Ecto neural progenitor cell (in vitro differentiated cells): ENCODE measurements around the gene PROSER3.
A peak's percentile ranks its signal among the peaks of the same experiment; 100 is the strongest.

Source experiments
- DNase-seq: peaks from one replicate; pipeline ENCODE4 v3.0.0-alpha.2; 2018; ENCODE audit warnings: low spot score

The PROSER3 gene

DNA sequence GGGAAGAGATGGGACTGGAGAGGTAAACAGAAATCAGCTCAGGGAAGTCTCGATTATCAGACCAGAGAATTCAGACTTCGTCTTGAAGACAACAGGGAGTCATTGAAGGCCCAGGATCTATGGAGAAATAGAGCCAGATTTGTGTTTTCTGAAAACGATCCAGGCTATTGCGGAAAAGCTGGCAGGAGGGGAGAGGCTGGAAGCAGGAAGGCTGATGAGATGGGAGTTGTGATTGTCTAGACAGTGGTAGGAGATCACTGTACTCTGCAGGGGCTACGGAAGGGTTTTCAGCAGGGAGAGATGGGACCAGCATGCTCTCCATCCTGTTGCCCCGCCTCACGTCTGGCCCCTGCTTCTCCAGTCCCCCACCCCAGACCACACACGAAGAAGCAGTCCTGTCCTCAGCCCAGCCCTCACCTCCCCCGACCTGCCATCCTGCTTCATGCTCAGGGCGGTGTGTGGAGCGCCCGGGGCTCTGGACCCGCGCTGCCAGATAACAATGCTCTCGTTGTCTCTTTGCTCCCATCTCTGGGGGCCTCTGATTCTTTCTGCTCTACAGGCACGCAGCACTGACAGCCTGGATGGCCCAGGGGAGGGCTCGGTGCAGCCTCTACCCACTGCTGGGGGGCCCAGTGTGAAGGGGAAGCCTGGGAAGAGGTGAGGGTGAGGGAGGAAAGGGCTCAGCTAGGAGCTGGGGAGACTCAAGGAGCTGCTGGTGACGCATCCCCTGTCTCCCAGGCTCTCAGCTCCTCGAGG lies 19.3 kb downstream of the PROSER3 start:
- peak; percentile 75 for DNase-seq

DNA sequence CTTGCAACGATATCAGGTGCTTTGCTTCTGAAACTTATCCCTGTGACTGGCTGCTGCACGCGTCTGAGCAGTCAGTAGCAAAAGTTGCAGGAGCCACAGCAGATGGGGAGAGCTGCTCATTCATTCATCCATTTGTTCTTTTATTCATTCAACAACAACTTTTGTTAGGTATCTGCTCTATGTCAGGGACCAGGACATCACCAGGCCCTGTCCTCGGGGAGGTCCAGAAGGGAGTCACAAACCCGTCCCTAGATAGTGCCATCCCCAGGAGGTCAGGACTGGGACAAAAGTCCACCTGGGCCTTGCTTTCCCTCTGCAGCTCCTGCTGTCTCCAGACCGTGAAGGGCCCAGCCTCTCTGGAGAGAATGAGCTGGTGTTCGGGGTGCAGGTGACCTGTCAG lies 20.0 kb downstream of the PROSER3 start:
- DNase-seq, result no peak

DNA sequence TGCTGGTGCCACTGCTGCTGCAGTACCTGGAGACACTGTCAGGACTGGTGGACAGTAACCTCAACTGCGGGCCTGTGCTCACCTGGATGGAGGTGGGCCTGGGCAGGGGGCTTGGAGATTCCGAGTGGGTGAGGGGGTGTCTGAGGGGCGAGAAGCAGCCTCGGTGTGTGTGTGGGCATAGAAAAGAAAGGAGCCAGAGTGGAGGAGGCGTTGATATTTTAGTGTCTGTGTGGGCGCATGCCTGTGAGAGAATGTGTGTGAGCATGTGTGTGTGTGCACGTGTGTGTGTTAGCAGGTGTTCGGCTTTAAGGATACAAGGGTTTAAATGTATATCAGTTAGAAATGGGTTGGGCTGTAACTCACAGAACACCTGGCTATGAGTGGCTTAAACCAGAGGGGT lies 21.1 kb downstream of the PROSER3 start:
- DNase-seq, result no peak

DNA sequence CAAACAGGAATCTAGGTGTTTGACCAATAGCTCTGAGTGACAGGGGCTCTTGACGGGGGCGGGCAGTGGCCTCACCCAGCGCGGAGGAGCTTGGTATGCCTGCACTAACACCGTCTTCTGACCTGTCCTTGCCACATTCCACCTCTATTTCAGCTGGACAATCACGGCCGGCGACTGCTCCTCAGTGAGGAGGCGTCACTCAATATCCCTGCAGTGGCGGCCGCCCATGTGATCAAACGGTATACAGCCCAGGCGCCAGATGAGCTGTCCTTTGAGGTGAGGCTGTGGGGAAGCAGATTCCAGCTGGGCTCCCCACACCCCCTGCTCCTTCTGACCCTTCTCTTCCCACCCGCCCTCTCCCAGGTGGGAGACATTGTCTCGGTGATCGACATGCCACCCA lies 22.1 kb downstream of the PROSER3 start:
- DNase-seq, result no peak

DNA sequence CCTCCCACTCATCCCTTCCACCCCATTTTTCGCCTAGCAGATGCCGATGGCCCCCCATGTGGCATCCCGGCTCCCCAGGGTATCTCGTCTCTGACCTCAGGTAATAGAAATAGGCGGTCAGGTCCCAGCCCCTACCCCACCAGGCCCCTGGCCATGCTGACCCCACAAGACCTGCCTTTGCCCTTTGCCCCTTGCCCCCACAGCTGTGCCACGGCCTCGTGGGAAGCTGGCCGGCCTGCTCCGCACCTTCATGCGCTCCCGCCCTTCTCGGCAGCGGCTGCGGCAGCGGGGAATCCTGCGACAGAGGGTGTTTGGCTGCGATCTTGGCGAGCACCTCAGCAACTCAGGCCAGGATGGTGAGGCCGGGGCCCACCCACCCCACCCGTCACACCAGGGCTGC lies 22.7 kb downstream of the PROSER3 start:
- DNase-seq, result no peak

DNA sequence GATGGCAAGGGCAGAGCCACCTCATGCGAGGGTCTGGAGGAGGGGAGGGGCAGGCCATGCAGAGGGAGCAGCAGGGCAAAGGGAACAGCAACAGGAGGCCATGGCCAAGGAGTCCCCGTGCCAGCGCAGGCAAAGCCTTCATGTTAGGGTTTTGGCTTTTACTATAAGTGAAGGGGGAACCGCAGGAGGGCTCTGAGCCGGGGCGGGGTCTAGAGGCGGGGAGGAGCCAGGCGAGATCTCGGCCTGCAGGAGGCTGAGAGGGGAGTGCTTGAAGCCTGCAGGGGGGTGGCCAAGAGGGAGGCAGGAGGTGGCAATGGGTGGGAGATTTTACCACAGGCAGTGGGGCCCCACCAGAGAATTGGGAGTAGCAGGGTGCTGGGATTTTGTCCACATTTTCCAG lies 23.7 kb downstream of the PROSER3 start:
- no peak for DNase-seq

DNA sequence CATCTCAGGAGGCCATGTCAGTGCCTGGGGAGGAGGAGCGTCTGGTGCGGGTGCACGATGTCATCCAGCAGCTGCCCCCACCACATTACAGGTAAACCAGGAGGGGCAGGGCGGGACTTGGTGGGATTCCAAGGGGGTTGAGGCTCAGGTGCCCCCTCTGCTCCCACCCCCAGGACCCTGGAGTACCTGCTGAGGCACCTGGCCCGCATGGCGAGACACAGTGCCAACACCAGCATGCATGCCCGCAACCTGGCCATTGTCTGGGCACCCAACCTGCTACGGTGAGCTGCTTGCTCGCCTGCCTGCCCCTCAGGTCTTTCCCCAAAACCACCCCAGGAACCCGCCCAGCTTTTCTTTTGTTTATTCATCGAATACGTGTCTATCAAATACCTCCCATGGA lies 24.6 kb downstream of the PROSER3 start:
- DNase-seq, result no peak

DNA sequence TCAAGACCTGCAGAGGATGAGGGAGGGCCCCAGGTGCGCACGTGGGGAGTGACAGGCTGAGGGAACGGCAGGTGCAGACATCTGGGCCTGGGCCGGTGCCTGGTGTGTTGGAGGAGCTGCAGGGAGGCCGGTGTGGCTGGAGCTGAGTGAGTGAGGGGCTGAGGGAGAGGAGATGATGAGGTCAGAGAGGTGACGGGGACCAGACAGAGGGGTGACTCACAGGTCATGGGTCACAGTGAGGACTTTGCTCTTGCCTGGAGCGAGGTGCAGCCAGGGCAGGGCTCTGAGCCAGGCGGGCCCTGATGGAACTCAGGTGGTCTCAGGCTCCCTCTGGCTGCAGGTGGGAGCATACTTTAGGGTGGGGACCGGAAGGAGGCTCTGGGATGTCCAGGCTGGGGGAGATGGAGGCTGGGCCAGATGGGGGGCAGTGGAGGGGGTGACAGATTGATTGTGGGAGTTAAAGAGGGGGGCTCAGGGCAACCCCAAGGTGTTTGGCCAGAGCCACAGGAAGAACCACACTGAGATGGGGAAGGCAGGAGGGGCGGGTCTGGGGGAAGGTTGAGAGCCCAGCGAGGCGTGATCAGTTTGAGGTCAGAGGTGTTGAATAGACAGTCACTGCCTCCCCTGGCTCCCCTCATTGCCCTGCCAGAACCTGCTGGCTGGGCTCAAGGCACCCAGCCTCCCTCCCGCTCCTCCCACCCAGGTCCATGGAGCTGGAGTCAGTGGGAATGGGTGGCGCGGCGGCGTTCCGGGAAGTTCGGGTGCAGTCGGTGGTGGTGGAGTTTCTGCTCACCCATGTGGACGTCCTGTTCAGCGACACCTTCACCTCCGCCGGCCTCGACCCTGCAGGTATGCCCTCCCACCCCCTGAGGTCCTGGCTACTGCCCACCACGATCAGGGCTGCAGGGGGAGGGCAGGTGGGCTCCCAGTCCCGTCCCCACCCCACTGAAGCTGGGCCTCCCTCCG lies 25.8 kb downstream of the PROSER3 start:
- no peak for DNase-seq

DNA sequence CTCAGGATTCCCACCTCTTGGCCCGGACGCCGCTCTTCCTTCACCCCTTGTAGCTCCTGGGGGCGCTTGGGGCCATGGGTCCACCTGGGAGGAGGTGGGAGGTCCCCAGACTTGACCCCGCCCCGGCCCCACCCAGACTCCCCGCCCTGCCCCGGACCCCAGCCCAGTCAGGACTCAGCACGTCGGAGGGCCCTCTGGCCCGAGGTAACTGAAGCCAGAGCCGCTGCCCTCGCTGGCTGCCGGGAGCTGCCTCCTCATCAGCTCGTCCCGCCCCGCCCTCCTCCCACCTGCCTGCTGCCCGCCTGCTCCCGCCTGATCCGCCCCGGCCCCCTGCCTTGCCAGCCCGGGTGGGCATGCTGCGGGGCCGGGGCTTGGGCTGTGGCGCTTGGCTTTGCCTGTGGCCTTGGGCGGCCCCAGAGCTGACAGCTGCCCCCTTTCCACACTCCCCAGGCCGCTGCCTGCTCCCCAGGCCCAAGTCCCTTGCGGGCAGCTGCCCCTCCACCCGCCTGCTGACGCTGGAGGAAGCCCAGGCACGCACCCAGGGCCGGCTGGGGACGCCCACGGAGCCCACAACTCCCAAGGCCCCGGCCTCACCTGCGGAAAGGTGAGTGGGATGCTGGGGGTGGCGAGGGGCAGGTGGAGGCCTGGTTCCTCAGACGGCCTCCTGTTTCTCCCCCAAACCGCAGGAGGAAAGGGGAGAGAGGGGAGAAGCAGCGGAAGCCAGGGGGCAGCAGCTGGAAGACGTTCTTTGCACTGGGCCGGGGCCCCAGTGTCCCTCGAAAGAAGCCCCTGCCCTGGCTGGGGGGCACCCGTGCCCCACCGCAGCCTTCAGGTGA lies 26.7 kb downstream of the PROSER3 start:
- peak; percentile 82 for DNase-seq

DNA sequence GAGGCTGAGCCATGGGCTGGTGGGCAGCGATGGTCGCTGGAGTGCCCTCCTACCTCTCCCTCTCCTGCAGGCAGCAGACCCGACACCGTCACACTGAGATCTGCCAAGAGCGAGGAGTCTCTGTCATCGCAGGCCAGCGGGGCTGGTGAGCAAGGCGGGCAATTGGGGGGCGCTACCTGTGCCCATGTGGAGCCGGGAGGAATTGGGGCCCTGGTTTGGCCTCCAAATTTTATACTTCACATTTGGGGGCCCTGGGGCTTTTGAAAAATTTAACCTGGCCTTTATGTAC lies 27.3 kb downstream of the PROSER3 start:
- no peak for DNase-seq

DNA sequence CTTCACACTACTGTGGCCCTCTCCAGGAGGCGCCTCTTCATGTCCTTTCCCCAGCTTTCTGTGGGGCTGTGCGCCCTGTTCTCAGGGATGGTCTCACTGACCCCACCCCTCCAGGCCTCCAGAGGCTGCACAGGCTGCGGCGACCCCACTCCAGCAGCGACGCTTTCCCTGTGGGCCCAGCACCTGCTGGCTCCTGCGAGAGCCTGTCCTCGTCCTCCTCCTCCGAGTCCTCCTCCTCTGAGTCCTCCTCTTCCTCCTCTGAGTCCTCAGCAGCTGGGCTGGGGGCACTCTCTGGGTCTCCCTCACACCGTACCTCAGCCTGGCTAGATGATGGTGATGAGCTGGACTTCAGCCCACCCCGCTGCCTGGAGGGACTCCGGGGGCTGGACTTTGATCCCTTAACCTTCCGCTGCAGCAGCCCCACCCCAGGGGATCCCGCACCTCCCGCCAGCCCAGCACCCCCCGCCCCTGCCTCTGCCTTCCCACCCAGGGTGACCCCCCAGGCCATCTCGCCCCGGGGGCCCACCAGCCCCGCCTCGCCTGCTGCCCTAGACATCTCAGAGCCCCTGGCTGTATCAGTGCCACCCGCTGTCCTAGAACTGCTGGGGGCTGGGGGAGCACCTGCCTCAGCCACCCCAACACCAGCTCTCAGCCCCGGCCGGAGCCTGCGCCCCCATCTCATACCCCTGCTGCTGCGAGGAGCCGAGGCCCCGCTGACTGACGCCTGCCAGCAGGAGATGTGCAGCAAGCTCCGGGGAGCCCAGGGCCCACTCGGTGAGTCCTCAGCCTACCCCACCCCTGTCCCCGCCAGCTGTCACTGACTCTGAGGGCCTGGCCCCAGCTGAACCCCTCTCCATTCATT lies 28.6 kb downstream of the PROSER3 start:
- DNase-seq, result no peak

DNA sequence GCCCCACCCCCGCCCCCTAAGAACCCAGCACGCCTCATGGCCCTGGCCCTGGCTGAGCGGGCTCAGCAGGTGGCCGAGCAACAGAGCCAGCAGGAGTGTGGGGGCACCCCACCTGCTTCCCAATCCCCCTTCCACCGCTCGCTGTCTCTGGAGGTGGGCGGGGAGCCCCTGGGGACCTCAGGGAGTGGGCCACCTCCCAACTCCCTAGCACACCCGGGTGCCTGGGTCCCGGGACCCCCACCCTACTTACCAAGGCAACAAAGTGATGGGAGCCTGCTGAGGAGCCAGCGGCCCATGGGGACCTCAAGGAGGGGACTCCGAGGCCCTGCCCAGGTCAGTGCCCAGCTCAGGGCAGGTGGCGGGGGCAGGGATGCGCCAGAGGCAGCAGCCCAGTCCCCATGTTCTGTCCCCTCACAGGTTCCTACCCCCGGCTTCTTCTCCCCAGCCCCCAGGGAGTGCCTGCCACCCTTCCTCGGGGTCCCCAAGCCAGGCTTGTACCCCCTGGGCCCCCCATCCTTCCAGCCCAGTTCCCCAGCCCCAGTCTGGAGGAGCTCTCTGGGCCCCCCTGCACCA lies 29.3 kb downstream of the PROSER3 start:
- no peak for DNase-seq

DNA sequence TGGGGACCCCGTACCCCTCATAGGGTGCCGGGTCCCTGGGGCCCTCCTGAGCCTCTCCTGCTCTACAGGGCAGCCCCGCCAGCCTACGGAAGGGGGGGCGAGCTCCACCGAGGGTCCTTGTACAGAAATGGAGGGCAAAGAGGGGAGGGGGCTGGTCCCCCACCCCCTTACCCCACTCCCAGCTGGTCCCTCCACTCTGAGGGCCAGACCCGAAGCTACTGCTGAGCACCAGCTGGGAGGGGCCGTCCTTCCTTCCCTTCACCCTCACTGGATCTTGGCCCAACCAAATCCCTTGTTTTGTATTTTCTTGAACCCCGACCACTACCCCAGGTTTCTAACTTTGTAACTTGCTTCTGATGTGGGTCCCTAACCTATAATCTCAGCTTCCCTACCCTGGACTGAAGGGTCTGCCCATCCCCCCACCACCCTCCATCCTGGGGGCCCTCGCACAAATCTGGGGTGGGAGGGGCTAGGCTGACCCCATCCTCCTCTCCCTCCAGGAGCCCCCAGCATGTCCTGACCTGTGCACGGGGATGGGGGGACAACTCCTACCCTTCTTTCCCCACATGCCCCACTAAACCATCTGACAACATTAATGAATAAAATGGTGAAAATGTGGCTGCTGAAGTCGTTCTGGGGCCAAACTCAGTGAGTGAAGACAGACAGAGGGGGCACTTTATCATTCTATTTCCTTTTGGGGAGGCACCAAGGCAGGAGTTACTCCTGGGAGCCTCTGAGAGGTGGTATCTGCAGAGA lies 30.4 kb downstream of the PROSER3 start:
- no peak for DNase-seq

DNA sequence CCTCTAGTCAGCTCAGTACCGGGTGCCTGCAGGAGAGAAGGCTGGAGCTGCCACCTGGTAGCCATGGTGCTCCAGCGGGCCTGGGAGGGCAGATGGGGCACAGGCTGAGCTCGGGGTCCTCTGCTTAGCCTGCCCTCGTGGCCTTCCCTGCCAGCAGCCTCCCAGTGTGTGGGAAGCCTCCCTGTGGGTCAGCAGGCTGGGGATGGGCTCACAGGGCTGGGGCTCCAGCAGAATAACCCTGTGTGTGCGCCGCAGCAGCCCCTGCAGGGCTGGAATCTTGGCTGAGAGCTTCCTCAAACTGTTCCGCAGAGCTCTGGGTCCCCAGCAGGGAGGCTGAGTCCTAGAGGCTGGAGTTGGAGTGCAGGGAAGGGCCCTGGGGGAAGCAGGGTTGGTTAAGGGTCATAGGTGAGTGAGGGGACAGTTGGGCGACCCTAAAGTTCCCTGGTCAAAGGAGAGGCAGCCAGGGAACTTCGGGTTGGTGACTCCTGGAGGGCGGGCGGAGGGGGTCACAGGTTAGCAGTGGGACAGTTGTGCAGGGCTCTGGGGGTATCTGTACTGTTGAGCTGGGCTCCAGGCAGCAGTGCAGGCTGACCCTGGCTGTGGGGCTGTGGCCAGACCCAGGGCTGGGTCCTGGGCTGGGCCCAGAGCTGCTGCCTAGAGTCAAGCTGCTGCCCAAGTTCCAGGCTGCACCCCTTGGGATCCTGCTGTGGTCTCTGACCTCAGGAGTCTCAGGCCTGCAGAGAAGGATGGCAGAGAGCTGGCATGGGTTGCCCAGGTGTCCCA lies 31.4 kb downstream of the PROSER3 start:
- no peak for DNase-seq

DNA sequence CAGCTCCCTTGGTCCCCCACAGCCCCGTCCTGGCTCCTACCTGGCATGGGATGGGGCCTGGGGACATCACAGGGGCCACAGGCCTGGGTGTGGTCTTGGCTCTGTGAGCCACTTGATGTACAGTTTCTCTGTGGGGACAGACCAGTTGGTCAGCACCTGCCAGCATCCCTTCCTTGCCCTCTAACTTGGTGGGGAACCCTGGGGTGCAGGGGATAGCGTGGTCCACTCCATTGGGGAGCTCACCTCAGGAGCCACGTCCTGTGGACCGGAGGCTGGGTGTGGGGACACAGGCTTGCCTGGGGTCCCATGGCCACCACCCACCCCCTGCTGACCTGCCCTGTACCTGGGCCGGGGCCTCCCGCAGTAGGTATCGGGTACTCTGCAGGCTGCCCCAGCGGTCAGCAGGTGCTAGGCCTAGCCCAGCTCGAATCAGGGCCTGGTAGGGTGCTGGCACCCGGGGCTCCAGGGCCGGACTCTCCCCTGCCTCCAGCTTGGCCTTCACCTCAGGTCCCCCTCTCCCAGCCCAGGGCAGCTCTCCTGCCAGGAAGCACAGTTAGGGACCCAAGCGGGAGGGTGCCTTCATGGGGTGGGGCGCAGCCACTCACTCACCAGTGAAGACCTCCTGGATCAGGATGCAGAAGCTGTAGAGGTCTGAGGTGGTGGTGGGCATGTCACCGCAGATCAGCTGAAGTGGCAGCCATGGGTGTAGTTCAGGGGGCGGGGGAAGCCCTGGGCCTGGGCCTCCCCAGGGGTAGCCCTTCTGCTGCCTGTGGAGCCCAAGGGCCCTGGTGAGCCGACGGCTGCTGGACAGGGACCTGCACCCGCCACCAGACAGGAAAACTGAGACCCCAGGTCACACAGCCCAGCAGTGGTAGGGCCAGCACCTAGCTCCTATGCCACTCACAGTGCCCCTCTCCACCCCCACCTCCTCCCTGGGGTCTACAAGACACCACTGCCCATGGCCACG lies 32.3 kb downstream of the PROSER3 start:
- no peak for DNase-seq

DNA sequence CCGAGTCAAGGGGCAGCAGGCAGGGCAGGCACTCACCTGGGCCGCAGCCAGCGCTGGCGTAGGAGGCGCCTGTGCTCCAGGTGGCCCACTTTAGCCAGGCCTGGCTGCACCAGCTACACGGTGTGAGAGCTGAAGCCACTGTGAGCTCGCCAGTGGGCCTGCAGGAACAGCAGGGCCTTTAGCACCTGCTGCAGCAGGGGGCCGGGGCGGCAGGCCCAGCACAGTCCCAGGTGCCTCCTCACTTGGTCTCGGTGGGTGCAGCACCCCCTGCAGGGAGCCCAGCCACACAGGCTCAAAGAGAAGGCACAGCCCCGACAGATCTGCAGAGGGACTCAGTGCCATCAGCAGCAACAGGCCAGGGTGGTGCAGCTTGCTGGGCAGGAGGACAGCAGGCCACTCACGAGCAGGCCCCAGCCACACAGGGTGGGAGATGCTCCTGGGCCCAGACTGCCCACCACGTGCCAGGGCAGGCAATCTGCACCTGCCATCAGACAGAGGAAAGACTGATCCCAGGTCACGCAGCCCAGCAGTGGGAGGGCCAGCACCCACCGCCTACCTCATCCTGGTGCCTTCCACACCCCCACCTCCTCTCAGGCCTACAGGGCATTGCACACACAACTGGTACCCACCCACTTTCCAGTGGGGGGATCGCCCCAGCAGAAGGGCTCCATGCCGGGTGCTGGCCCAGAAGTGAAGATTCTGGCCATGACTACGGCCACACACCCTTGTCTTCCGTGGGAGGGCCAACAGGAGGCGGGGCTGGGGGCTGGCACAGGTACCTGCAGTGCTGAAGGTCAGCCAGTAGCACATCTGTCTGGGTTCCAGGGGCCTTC lies 33.2 kb downstream of the PROSER3 start:
- no peak for DNase-seq

DNA sequence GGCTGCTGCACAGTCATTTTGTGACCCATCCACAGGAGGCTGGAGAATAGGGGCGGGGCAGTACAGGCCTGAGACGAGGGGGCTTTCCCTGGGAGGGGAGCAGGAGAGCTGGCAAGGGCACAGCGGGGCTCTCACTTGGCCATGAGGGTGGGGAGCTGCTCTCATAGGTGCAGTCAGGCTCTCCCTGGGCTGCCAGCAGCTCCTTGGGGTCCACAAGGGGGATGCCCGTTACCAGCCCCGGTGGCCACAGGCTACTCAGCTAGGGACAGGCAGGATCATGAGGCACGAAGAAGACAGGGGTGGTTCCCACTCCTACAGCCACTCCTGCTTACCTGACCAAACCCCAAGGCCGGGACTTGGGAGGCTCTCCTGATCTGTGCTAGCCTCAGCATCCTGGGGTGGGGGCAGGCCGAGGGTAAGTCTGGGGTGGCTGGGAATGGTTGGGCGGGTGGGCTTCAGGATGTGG lies 33.9 kb downstream of the PROSER3 start:
- DNase-seq, result no peak
